ENCODE measurements around the gene CDK14.
"Not testable (repeated sequence)": the region's sequence is repeated elsewhere in the genome, so short reads cannot be mapped to it uniquely, and the experiment has no call there.

Gene CDK14

DNA sequence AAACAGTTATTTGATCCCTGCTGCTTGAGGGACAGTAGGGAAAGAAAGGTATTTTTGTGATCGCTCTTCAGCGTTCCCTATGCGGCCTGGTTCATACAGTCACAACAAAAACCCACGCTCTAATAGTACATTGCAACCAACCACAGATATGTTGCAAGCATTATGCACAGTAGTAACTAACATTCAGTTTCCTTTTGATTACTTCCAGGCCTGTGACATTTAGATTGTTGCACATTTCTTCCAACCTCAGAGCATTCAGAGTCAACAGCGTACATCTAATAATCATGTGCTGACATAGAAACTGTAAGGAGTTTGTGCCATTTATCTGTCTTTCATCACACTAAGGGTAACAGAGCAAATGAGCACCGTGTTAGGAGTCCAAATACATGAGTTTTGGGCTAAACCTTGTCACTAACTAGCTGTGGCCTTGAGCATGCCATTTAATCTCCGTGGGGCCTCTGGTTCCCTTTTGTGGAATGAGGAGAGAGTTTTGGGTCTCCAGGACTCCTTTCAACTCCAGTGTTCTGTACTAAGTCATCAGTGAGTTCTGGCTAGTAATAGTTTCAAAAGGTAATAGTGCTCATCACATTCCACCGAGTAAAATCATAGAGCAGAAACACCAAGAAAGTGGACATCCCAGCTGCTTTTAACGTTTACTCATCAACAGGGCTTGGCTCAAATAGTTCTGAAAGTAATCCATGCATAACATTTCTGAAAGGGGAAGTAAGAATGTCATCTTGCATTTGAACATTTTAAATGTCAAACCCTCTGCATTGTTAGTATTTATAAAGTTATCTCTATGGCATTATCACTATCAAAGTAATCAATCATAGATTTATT, 569.1 kb downstream of the CDK14 start:
- Histone ChIP-seq H3K4me3 (ENCODE audit: low read length) (no peak overlapping the region), H3K36me3 (ENCODE audit: control insufficient read depth, insufficient read depth, low read length) (no peaks in the 10 kb centered on the region), H3K27ac (ENCODE audit: low read depth, low read length) (no peak overlapping the region), H3K9ac (ENCODE audit: low read length) (no peak overlapping the region), H3K27me3 (ENCODE audit: control insufficient read depth, insufficient read depth, low read length) (no peaks in the 10 kb centered on the region), H3K4me1 (ENCODE audit: control insufficient read depth, insufficient read depth, low read length) (no peaks in the 10 kb centered on the region)

DNA sequence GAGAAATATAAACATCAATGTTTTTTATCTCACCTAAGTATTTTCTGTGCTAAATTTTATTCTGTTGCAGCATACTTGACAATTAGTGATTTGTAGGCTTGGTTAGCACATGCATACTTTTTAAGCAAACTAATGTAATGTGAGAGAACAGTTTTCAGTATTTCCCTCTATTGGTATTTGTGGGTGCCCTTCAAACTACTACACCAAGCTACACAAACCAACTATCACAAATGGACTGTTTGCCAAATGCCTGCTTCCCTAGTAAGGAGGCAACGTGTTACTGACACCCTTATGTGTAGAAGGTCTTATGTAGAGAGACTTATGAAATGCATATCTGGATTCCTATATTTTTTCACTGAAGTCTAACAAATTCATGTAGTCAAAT, 569.7 kb downstream of the CDK14 start:
- Histone ChIP-seq H3K36me3 (ENCODE audit: control insufficient read depth, insufficient read depth, low read length) (no peaks in the 10 kb centered on the region), H3K4me3 (ENCODE audit: low read length) (no peak overlapping the region), H3K27ac (ENCODE audit: low read depth, low read length) (no peak overlapping the region), H3K4me1 (ENCODE audit: control insufficient read depth, insufficient read depth, low read length) (no peaks in the 10 kb centered on the region), H3K9ac (ENCODE audit: low read length) (no peak overlapping the region), H3K27me3 (ENCODE audit: control insufficient read depth, insufficient read depth, low read length) (no peaks in the 10 kb centered on the region)

DNA sequence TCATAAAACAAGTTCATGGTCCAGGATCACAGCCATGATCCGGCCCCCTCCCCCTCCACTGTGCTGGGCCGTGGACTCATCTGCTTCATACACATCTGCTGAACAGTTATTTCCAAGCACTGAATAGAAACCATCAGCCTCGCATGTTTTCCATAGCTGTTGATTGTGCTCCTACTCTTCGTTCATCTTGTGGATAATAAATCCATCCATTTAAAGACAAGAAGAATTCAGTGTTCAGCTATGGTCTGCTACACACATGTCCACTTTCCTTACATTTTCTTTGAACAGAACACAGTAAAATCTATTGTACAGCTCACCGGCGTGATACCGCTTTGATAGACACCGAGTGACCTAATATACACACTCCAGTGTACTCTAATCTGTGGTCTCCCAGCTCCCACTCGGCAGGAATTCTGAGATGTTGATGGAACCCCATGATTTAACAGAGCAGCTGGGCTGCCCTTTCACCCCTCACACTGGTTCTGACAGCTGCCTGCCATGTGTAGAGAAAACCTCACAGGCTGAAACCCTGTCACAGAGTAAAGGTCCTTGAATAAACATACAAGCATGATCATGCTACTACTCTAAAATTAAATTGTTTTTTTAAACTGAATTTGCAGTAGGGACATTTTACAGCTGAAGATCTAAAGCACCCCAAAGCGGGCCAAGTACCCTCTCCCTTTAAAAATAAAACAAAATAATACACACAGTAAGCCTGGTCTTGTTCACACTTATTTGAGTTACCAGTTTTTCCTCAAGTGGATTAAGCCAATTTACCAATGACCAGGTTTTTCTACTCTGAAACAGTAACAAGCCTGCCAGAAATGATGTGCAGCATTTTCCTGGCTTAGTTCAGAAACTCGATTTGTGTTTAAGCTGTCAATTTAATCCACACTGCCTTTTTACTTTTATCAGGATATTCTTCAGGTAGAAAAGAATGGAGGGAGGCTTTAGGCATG, 573.0 kb downstream of the CDK14 start:
- Histone ChIP-seq H3K27ac (ENCODE audit: low read depth, low read length) (no peak overlapping the region), H3K4me1 (ENCODE audit: control insufficient read depth, insufficient read depth, low read length) (no peaks in the 10 kb centered on the region), H3K4me3 (ENCODE audit: low read length) (no peak overlapping the region), H3K9ac (ENCODE audit: low read length) (no peak overlapping the region), H3K27me3 (ENCODE audit: control insufficient read depth, insufficient read depth, low read length) (no peaks in the 10 kb centered on the region), H3K36me3 (ENCODE audit: control insufficient read depth, insufficient read depth, low read length) (no peaks in the 10 kb centered on the region)

DNA sequence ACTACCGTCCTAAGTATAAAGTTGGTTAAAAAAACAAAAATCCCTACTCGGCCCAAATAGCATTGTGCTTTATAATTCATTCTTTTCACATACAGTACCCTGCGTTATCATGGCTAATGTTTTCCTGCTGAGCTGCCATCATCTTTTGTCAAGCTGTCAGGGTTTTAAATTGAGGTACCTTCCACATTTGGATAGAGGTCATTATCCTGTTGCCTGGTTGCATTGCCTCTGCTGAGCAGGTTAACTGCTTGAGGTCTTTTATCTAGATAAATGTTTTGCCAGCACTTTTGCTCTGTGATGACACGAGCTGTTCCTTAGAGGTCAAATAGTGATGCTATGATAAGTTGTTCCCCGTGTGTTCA, 573.7 kb downstream of the CDK14 start:
- H3K27ac ChIP-seq (ENCODE audit: low read depth, low read length) = no peak overlapping the region
- no peaks in the 10 kb centered on the region for H3K36me3 ChIP-seq (ENCODE audit: control insufficient read depth, insufficient read depth, low read length)
- no peaks in the 10 kb centered on the region for H3K27me3 ChIP-seq (ENCODE audit: control insufficient read depth, insufficient read depth, low read length)
- no peak overlapping the region for H3K9ac ChIP-seq (ENCODE audit: low read length)
- H3K4me1 ChIP-seq (ENCODE audit: control insufficient read depth, insufficient read depth, low read length) = no peaks in the 10 kb centered on the region
- H3K4me3 ChIP-seq (ENCODE audit: low read length) = no peak overlapping the region

GRCh38 chr7:91173265-91173664, 577.1 kb downstream of the CDK14 start:
- not testable (repeated sequence) for H3K9ac ChIP-seq (ENCODE audit: low read length); H3K36me3 ChIP-seq (ENCODE audit: control insufficient read depth, insufficient read depth, low read length)

DNA sequence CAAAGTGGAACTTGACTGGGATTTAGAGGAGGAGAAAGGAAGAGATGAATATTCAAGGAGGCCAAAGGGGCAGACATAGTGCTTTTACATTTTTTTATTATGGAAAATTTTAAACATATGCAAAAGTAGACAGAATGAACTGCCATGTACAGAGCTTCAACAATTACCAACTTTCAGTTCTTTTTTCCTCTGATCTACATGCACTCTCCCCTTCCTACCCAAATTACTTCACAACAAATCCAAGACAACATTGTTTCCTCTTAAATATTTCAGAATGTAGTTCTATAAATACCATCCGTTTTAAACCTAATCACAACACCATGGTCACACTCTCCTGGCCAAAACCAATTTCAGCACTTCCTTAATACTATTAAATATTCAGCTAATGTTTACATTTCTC, 584.6 kb downstream of the CDK14 start:
- Histone ChIP-seq H3K27me3 (ENCODE audit: control insufficient read depth, insufficient read depth, low read length) (no peaks in the 10 kb centered on the region), H3K9ac (ENCODE audit: low read length) (no peak overlapping the region), H3K4me3 (ENCODE audit: low read length) (no peak overlapping the region), H3K36me3 (ENCODE audit: control insufficient read depth, insufficient read depth, low read length) (no peaks in the 10 kb centered on the region), H3K27ac (ENCODE audit: low read depth, low read length) (no peak overlapping the region), H3K4me1 (ENCODE audit: control insufficient read depth, insufficient read depth, low read length) (no peaks in the 10 kb centered on the region)

More at GRCh38 chr7:91173265-91173664, 577.1 kb downstream of the CDK14 start:
- H3K4me3 ChIP-seq (ENCODE audit: low read length); H3K4me1 ChIP-seq (ENCODE audit: control insufficient read depth, insufficient read depth, low read length); H3K27me3 ChIP-seq (ENCODE audit: control insufficient read depth, insufficient read depth, low read length); H3K27ac ChIP-seq (ENCODE audit: low read depth, low read length): not testable (repeated sequence)

DNA sequence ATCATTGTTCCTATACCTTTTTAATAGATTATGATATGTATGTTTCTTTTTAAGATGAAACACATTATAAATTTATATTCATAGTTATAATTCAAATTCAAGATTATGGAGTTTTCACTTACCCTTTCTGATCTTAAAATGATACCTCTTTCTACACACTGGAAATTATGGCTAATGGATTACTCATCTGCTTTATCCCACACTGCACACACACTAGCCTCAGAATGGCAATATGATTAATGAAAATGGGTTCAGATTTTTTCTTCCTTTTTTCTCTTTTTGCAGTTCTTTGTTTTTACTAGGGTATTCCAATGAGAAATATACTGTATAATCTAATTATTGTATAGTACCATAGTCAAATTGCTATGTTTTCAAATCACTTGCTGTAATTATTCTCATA, 585.8 kb downstream of the CDK14 start:
- no peaks in the 10 kb centered on the region for H3K4me1 ChIP-seq (ENCODE audit: control insufficient read depth, insufficient read depth, low read length)
- no peak overlapping the region for H3K27ac ChIP-seq (ENCODE audit: low read depth, low read length)
- H3K4me3 ChIP-seq (ENCODE audit: low read length) = no peak overlapping the region
- no peaks in the 10 kb centered on the region for H3K27me3 ChIP-seq (ENCODE audit: control insufficient read depth, insufficient read depth, low read length)
- H3K9ac ChIP-seq (ENCODE audit: low read length) = no peak overlapping the region
- no peaks in the 10 kb centered on the region for H3K36me3 ChIP-seq (ENCODE audit: control insufficient read depth, insufficient read depth, low read length)

DNA sequence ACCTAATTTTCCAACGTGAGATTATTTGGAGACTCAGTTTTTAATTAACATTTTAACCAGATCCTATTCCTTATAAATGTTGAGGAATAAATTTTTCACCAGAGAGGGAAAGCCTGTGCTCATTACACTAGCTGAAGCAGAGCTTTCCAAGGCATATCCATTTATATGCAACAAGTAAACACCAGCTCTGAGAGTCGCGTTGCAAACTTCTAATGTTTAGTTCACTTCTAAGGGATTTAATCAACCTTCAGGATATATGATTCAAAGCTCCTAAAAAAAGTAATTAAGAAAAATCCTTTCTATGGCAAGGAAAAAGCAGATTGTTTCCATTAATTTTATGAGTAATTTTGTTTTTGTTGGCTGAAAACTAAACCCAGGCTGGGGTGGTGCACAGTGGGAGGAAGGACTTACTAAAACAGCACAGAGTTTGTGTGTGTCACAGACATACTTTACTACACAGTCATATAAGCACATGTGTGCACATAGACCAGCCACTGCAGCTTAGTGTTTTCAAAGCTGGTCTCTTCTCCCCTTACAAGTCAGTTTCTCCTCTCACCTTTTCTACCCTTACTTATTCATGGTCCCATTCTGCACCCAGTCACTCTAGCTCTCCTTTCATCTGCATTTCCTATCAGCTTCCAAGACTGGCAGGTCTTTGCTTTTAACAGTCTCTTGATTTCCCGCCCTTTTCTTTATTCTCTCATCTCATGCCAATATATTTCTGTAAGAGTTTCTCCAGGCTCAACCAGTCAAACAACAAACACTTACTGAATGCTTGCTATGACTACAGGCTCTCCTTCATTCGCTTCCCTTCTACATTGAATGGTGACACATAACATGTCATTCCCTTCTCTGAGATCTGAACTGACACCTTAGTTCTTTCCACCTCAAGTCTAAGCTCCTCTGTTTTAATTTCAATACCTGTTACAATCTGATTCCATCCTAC, 587.0 kb downstream of the CDK14 start:
- Histone ChIP-seq H3K27me3 (ENCODE audit: control insufficient read depth, insufficient read depth, low read length) (no peaks in the 10 kb centered on the region), H3K36me3 (ENCODE audit: control insufficient read depth, insufficient read depth, low read length) (no peaks in the 10 kb centered on the region), H3K4me1 (ENCODE audit: control insufficient read depth, insufficient read depth, low read length) (no peaks in the 10 kb centered on the region), H3K27ac (ENCODE audit: low read depth, low read length) (no peak overlapping the region), H3K9ac (ENCODE audit: low read length) (no peak overlapping the region), H3K4me3 (ENCODE audit: low read length) (no peak overlapping the region)

GRCh38 chr7:91185771-91186170, 589.6 kb downstream of the CDK14 start:
- H3K9ac ChIP-seq (ENCODE audit: low read length) = no peak overlapping the region
- H3K27me3 ChIP-seq (ENCODE audit: control insufficient read depth, insufficient read depth, low read length) = no peaks in the 10 kb centered on the region
- no peaks in the 10 kb centered on the region for H3K36me3 ChIP-seq (ENCODE audit: control insufficient read depth, insufficient read depth, low read length)
- H3K27ac ChIP-seq (ENCODE audit: low read depth, low read length) = no peak overlapping the region
- no peaks in the 10 kb centered on the region for H3K4me1 ChIP-seq (ENCODE audit: control insufficient read depth, insufficient read depth, low read length)
- H3K4me3 ChIP-seq (ENCODE audit: low read length) = no peak overlapping the region

- no peak overlapping the region for H3K9ac ChIP-seq (ENCODE audit: low read length)
- no peak overlapping the region for H3K27ac ChIP-seq (ENCODE audit: low read depth, low read length)
- H3K4me3 ChIP-seq (ENCODE audit: low read length) = no peak overlapping the region
- no peaks in the 10 kb centered on the region for H3K4me1 ChIP-seq (ENCODE audit: control insufficient read depth, insufficient read depth, low read length)
- H3K36me3 ChIP-seq (ENCODE audit: control insufficient read depth, insufficient read depth, low read length) = no peaks in the 10 kb centered on the region
- no peaks in the 10 kb centered on the region for H3K27me3 ChIP-seq (ENCODE audit: control insufficient read depth, insufficient read depth, low read length)
Measured at GRCh38 chr7:91187061-91187460, 590.9 kb downstream of the CDK14 start.

DNA sequence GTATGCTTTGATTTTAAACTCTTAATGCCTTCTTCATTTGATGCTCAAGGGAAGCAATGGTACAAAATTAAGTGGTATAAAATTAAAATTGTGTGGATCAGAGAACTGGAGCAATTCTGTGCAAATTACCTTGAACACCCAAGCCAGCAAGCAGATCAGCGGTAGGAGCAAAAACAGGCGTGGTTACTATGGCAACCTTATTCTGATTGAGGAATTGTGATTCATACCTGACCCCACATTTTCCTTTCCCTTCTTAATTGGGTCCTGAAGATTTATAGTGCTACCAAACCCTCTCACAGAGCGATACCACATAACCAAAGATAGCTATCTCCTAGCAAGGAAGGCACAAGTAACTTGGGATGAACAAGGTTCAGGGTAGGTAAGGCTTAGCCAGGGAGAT, 595.6 kb downstream of the CDK14 start:
- H3K9ac ChIP-seq (ENCODE audit: low read length) = no peak overlapping the region
- no peaks in the 10 kb centered on the region for H3K27me3 ChIP-seq (ENCODE audit: control insufficient read depth, insufficient read depth, low read length)

GRCh38 chr7:91193141-91193540, 597.0 kb downstream of the CDK14 start:
- Histone ChIP-seq H3K4me3 (ENCODE audit: low read length) (no peak overlapping the region), H3K4me1 (ENCODE audit: control insufficient read depth, insufficient read depth, low read length) (no peaks in the 10 kb centered on the region), H3K27me3 (ENCODE audit: control insufficient read depth, insufficient read depth, low read length) (no peaks in the 10 kb centered on the region), H3K36me3 (ENCODE audit: control insufficient read depth, insufficient read depth, low read length) (no peaks in the 10 kb centered on the region), H3K27ac (ENCODE audit: low read depth, low read length) (no peak overlapping the region), H3K9ac (ENCODE audit: low read length) (no peak overlapping the region)

More for the DNA sequence above, 595.6 kb downstream of the CDK14 start:
- Histone ChIP-seq H3K36me3 (ENCODE audit: control insufficient read depth, insufficient read depth, low read length) (no peaks in the 10 kb centered on the region), H3K4me1 (ENCODE audit: control insufficient read depth, insufficient read depth, low read length) (no peaks in the 10 kb centered on the region), H3K27ac (ENCODE audit: low read depth, low read length) (no peak overlapping the region), H3K4me3 (ENCODE audit: low read length) (no peak overlapping the region)
